B cell (primary cell): ENCODE data around the gene ZNF789. TPM values are rescaled to one million over a fixed set of nuclear protein-coding genes. Genes with fewer than 3 reads are reported as not detected.

Source experiments
- ATAC-seq: fragments of 200-7000 bp; cut with Tn5 transposase; one replicate; pipeline ENCODE4 v1.10.0; 2021; ENCODE audit warnings: low read depth, mild to moderate bottlenecking, moderate number of reproducible peaks, moderate library complexity
- CTCF ChIA-PET: fragments of 350-600 bp; sonication (Branson Sonifier 250); formaldehyde crosslinking; loops from one replicate; lab custom pipeline; 2021; ENCODE audit warnings: antibody characterized with exemption, inconsistent platforms; lab: Charles Lee
- POLR2A ChIA-PET: fragments of 350-600 bp; sonication (Branson Sonifier 250); formaldehyde crosslinking; loops from one replicate; lab custom pipeline; 2021; ENCODE audit warnings: antibody characterized with exemption; lab: Charles Lee
- DNase-seq: peaks from one replicate; pipeline ENCODE4 v3.0.0; 2013
- H2AFZ ChIP-seq: 2 replicates; pipeline ENCODE4 v1.6.1; 2012; ENCODE audit warnings: mild to moderate bottlenecking, low read depth, low read length; ENCODE audit not compliant: insufficient read depth, poor library complexity, severe bottlenecking
- H3K27ac ChIP-seq, 2 donors: 1 replicate in 1 of 2; 2 replicates in 1 of 2; pipeline ENCODE4 v1.5.1; 2012 to 2013; ENCODE audit warnings: low read length in 2 of 2, mild to moderate bottlenecking in 2 of 2, moderate library complexity in 1 of 2
- H3K27me3 ChIP-seq, 4 experiments: fragments of 200-600 bp in 1 of 4; sonication (generic) in 1 of 4; replicated peaks in 1 of 4; 1 replicate in 2 of 4; 2 replicates in 2 of 4; pipeline versions ENCODE4 v1.6.1 to v1.7.0; 2013 to 2016; ENCODE audit warnings: low read length in 3 of 4, mild to moderate bottlenecking in 2 of 4, mixed read lengths in 1 of 4, moderate library complexity in 1 of 4; ENCODE audit not compliant: insufficient read depth in 4 of 4, control insufficient read depth in 3 of 4; ENCODE audit errors: control extremely low read depth in 1 of 4
- H3K36me3 ChIP-seq, 2 experiments: replicated peaks in 1 of 2; 1 replicate in 1 of 2; 2 replicates in 1 of 2; pipeline versions ENCODE4 v1.6.1 to v1.7.1; 2013; ENCODE audit warnings: low read length in 1 of 2; ENCODE audit not compliant: insufficient read depth in 2 of 2, control insufficient read depth in 1 of 2; ENCODE audit errors: control extremely low read depth in 1 of 2, extremely low read depth in 1 of 2
- H3K4me1 ChIP-seq, 2 donors: fragments of 200-600 bp in 1 of 2; sonication (generic) in 1 of 2; 1 replicate in 1 of 2; 2 replicates in 1 of 2; pipeline versions ENCODE4 v1.5.1 to v1.6.1; 2013 to 2017; ENCODE audit warnings: low read length in 2 of 2; ENCODE audit not compliant: control insufficient read depth in 2 of 2, insufficient read depth in 2 of 2
- H3K4me2 ChIP-seq: replicated peaks from 2 replicates; pipeline ENCODE3; 2012; ENCODE audit warnings: mild to moderate bottlenecking, low read depth, low read length; ENCODE audit not compliant: poor library complexity, severe bottlenecking
- H3K4me3 ChIP-seq, 5 experiments: fragments of 200-600 bp in 1 of 5; sonication (generic) in 1 of 5; 1 replicate in 3 of 5; 2 replicates in 2 of 5; pipeline versions ENCODE4 v1.5.1 to v1.7.0; 2011 to 2016; ENCODE audit warnings: low read length in 4 of 5, mild to moderate bottlenecking in 4 of 5, low read depth in 2 of 5, control low read depth in 1 of 5, moderate library complexity in 1 of 5; ENCODE audit not compliant: insufficient read depth in 1 of 5; ENCODE audit errors: control extremely low read depth in 1 of 5, extremely low read depth in 1 of 5
- H3K79me2 ChIP-seq: fragments of 200-600 bp; sonication (generic); one replicate; pipeline ENCODE4 v1.6.0; 2016; ENCODE audit warnings: low read length; ENCODE audit not compliant: control insufficient read depth, insufficient read depth
- H3K9ac ChIP-seq: fragments of 200-600 bp; sonication (generic); 2 replicates; pipeline ENCODE4 v1.6.1; 2017; ENCODE audit warnings: mild to moderate bottlenecking, low read length, moderate library complexity
- H3K9me3 ChIP-seq, 3 donors: one replicate each; pipeline versions ENCODE4 v1.6.1 to v1.7.1; 2013; ENCODE audit warnings: low read length in 2 of 3; ENCODE audit not compliant: control insufficient read depth in 2 of 3, insufficient read depth in 1 of 3; ENCODE audit errors: control extremely low read depth in 1 of 3
- H4K20me1 ChIP-seq: 2 replicates; pipeline ENCODE4 v1.6.0; 2012; ENCODE audit warnings: mild to moderate bottlenecking, low read length; ENCODE audit not compliant: insufficient read depth, control insufficient read depth, poor library complexity, severe bottlenecking
- H3K27ac Mint-ChIP-seq: one replicate; pipeline ENCODE4 v1.8.0; 2021; ENCODE audit warnings: mixed read lengths
- H3K27me3 Mint-ChIP-seq: one replicate; pipeline ENCODE4 v1.8.0; 2021; ENCODE audit warnings: mixed read lengths
- H3K4me1 Mint-ChIP-seq: one replicate; pipeline ENCODE4 v1.8.0; 2021; ENCODE audit warnings: mixed read lengths
- H3K4me3 Mint-ChIP-seq: one replicate; pipeline ENCODE4 v1.8.0; 2021; ENCODE audit warnings: mixed read lengths
- H3K9me3 Mint-ChIP-seq: one replicate; pipeline ENCODE4 v1.8.0; 2022; ENCODE audit warnings: mixed read lengths; ENCODE audit not compliant: insufficient read depth
- EZH2 ChIP-seq: IDR thresholded peaks from 2 replicates; pipeline ENCODE4 v1.6.1; 2012; ENCODE audit warnings: borderline replicate concordance, low read depth, mild to moderate bottlenecking, moderate library complexity, low read length; ENCODE audit not compliant: insufficient read depth, poor library complexity, severe bottlenecking
- WGBS: methylation state at CpG from one replicate; pipeline ENCODE4 v1.1.5; 2013; ENCODE audit warnings: missing lambda C conversion rate; ENCODE audit not compliant: insufficient coverage; 5-methylcytosine and 5-hydroxymethylcytosine counted together
- intact Hi-C: fragments of 100-400 bp; cut with micrococcal nuclease; formaldehyde crosslinking; loops from one replicate; pipeline ENCODE4 v1.10.0; 2022
- polyA plus RNA-seq: library from polyadenylated mRNA; depleted of rRNA; stranded (reverse); fragments of >200 nt; gene quantifications from 2 replicates; pipeline ENCODE4 v1.2.3, GENCODE V29; 2012
- total RNA-seq, 2 donors: library from RNA; stranded (reverse); fragments of 120-200 nt in 1 of 2; gene quantifications; 1 replicate in 1 of 2; 2 replicates in 1 of 2; pipeline versions ENCODE4 v1.2.3 to v1.2.4, GENCODE V29; 2013 to 2022
- TF ChIP-seq, protein P1 (sequence below): fragments of 200-600 bp; IDR thresholded peaks from one replicate; pipeline ENCODE4 v1.8.0; 2022; ENCODE audit warnings: antibody characterized with exemption, mild to moderate bottlenecking

The ZNF789 gene
- total and polyA plus RNA-seq, 2 donors (not counting 1 experiment from before 2014, with no cell fraction given) = 16.4 to 36.7 TPM

DNA sequence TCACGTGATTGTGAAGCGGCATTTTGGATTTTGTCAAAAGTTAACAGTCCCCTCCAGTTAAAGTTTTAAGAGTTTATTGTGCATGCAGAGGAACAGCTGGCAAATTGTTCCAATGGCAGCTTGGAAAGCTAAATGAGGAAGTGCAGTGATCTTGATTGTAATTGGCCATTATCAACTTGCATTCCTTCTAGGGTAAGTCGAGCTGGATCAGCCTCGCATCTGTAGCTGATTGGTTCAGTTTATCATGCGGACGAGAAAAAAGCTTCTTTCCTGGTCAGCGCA lies 566 bp downstream of the ZNF789 start:
- no peak for DNase-seq
- ATAC-seq = no peak
- Histone ChIP-seq H3K79me2 (peaks cover 42% of the 10 kb centered on the region), H3K4me2 (peak overlapping the region; percentile 92), H3K9ac (peak overlapping the region; percentile 82), H3K9me3 (no peaks in the 10 kb centered on the region), H3K4me3 (peak overlapping the region; percentile 77 to 87 (median 83)), H3K36me3 (no peaks in the 10 kb centered on the region), H3K4me1 (peaks cover 8 to 18% of the 10 kb centered on the region in 2 donors), H3K27ac (peak overlapping the region; percentile 55 to 82), H2AFZ (peak overlapping the region; percentile 92), H4K20me1 (no peaks in the 10 kb centered on the region), H3K27me3 (no peaks in the 10 kb centered on the region)
- ChIA-PET POLR2A (interaction anchor here (0.6 to 1.2 kb wide), 6 partner anchors 10 to 85 kb away, joined by 3 to 4 read pairs (median 3); partner anchors contain the start of genes FAM200A, ZKSCAN5, ZNF394 and ZNF655), CTCF (interaction anchor here (0.9 kb wide), 1 partner anchor 10 kb away, joined by 3 read pairs; no protein-coding TSS in a partner anchor)
- H3K27ac Mint-ChIP-seq = peak overlapping the region; percentile 96
- intact Hi-C loops = loop anchor here (10.0 kb wide), 1 partner anchor 98 kb away; the partner anchor contains the start of gene ARPC1B
- no peaks in the 10 kb centered on the region for H3K9me3 Mint-ChIP-seq
- 4% methylated on average over 7 of the region's 7 CpGs for WGBS
- no peaks in the 10 kb centered on the region for H3K27me3 Mint-ChIP-seq
- peak overlapping the region; percentile 95 for H3K4me3 Mint-ChIP-seq
- TF ChIP-seq, protein P1, sequence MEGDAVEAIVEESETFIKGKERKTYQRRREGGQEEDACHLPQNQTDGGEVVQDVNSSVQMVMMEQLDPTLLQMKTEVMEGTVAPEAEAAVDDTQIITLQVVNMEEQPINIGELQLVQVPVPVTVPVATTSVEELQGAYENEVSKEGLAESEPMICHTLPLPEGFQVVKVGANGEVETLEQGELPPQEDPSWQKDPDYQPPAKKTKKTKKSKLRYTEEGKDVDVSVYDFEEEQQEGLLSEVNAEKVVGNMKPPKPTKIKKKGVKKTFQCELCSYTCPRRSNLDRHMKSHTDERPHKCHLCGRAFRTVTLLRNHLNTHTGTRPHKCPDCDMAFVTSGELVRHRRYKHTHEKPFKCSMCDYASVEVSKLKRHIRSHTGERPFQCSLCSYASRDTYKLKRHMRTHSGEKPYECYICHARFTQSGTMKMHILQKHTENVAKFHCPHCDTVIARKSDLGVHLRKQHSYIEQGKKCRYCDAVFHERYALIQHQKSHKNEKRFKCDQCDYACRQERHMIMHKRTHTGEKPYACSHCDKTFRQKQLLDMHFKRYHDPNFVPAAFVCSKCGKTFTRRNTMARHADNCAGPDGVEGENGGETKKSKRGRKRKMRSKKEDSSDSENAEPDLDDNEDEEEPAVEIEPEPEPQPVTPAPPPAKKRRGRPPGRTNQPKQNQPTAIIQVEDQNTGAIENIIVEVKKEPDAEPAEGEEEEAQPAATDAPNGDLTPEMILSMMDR = no peak
- no peak for TF ChIP-seq EZH2
- H3K4me1 Mint-ChIP-seq = peaks cover 33% of the 10 kb centered on the region

DNA sequence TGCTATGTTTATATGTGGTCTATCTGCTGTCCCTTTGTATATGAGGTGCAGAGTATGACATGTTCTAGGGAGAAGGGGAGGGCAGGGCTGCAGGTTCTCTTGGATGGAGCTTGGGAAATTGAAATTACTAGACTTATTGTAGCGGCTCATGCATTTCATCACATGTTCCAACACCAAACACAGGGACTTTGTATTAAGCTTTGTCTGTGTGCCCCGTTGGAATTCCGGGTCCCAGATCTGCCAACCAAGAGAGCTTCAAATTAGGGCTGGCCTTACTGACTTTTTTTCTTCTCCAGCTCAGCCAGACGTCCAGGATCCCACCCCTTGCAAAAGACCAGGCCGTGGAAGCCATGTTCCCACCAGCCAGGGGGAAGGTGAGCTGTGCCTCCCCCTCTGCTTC lies 3.4 kb downstream of the ZNF789 start:
- TF ChIP-seq EZH2 = no peak
- TF ChIP-seq, protein P1 = no peak
- H3K27ac Mint-ChIP-seq = no peak overlapping the region
- no peaks in the 10 kb centered on the region for H3K27me3 Mint-ChIP-seq
- 88% methylated on average over 4 of the region's 5 CpGs for WGBS
- POLR2A ChIA-PET = no interaction called here
- intact Hi-C loops = loop anchor here (10.0 kb wide), 1 partner anchor 101 kb away; the partner anchor contains the start of gene ARPC1B
- no peaks in the 10 kb centered on the region for H3K9me3 Mint-ChIP-seq
- peaks cover 41% of the 10 kb centered on the region for H3K4me1 Mint-ChIP-seq
- Histone ChIP-seq H3K9ac (no peak overlapping the region), H2AFZ (no peak overlapping the region), H3K9me3 (no peaks in the 10 kb centered on the region), H3K4me3 (no peak overlapping the region), H4K20me1 (no peaks in the 10 kb centered on the region), H3K4me1 (peaks cover 14 to 28% of the 10 kb centered on the region in 2 donors), H3K27ac (no peak overlapping the region), H3K4me2 (no peak overlapping the region), H3K79me2 (peaks cover 45% of the 10 kb centered on the region), H3K27me3 (no peaks in the 10 kb centered on the region), H3K36me3 (peaks cover 1 to 3% of the 10 kb centered on the region in 2 experiments)
- CTCF ChIA-PET = interaction anchor here (1.5 kb wide), 1 partner anchor 104 kb away, joined by 3 read pairs; no protein-coding TSS in a partner anchor
- ATAC-seq (no peak), DNase-seq (no peak)
- H3K4me3 Mint-ChIP-seq = no peak overlapping the region
